Hepatocyte (in vitro differentiated cells): ENCODE results near the gene TAS2R40. TPM values are rescaled to one million over a fixed set of nuclear protein-coding genes. Genes with fewer than 3 reads are reported as not detected.

Experiments used
- DNase-seq: peaks from one replicate; pipeline ENCODE4 v3.0.0-alpha.2; 2016; ENCODE audit warnings: low spot score
- H2AFZ ChIP-seq: fragments of 200-600 bp; sonication (generic); 2 replicates; pipeline ENCODE4 v1.6.0; 2016; ENCODE audit warnings: antibody characterized with exemption, mild to moderate bottlenecking
- H3K27ac ChIP-seq: fragments of 200-600 bp; sonication (generic); 2 replicates; pipeline ENCODE4 v1.5.1; 2016; ENCODE audit warnings: mild to moderate bottlenecking
- H3K27me3 ChIP-seq: fragments of 200-600 bp; sonication (generic); 2 replicates; pipeline ENCODE4 v1.6.1; 2016
- H3K36me3 ChIP-seq: fragments of 200-600 bp; sonication (generic); replicated peaks from 2 replicates; pipeline ENCODE4 v1.5.1; 2016; ENCODE audit warnings: low read depth; ENCODE audit not compliant: insufficient read depth
- H3K4me1 ChIP-seq: fragments of 200-600 bp; sonication (generic); 2 replicates; pipeline ENCODE4 v1.5.1; 2016; ENCODE audit warnings: mild to moderate bottlenecking, moderate library complexity; ENCODE audit not compliant: insufficient read depth
- H3K4me2 ChIP-seq: fragments of 200-600 bp; sonication (generic); 2 replicates; pipeline ENCODE4 v1.6.0; 2016
- H3K4me3 ChIP-seq: fragments of 200-600 bp; sonication (generic); 2 replicates; pipeline ENCODE4 v1.5.1; 2016; ENCODE audit warnings: mild to moderate bottlenecking
- H3K79me2 ChIP-seq: fragments of 200-600 bp; sonication (generic); 2 replicates; pipeline ENCODE4 v1.6.0; 2017; ENCODE audit warnings: mild to moderate bottlenecking
- H3K9me2 ChIP-seq: fragments of 200-600 bp; sonication (generic); replicated peaks from 2 replicates; pipeline ENCODE4 v1.6.0; 2017; ENCODE audit warnings: mild to moderate bottlenecking; ENCODE audit not compliant: insufficient read depth
- H3K9me3 ChIP-seq: fragments of 200-600 bp; sonication (generic); 2 replicates; pipeline ENCODE4 v1.5.1; 2016; ENCODE audit warnings: low read depth, mild to moderate bottlenecking
- H4K20me1 ChIP-seq: fragments of 200-600 bp; sonication (generic); 2 replicates; pipeline ENCODE4 v1.6.0; 2016; ENCODE audit warnings: mild to moderate bottlenecking; ENCODE audit not compliant: insufficient read depth, poor library complexity, severe bottlenecking
- CTCF ChIP-seq: fragments of 200-600 bp; sonication (generic); IDR thresholded peaks from 2 replicates; pipeline ENCODE4 v1.5.1; 2016; ENCODE audit warnings: antibody characterized with exemption, mild to moderate bottlenecking; ENCODE audit not compliant: poor library complexity
- EZH2 ChIP-seq: fragments of 200-600 bp; sonication (generic); IDR thresholded peaks from 2 replicates; pipeline ENCODE4 v1.6.1; 2016; ENCODE audit warnings: antibody characterized with exemption, mild to moderate bottlenecking, borderline replicate concordance
- EZH2phosphoT487 ChIP-seq: fragments of 200-600 bp; sonication (generic); IDR thresholded peaks from one replicate; pipeline ENCODE4 v1.6.1; 2018; ENCODE audit warnings: antibody characterized with exemption, mild to moderate bottlenecking, low read depth, moderate library complexity; ENCODE audit not compliant: unreplicated experiment, severe bottlenecking
- WGBS: methylation state at CpG from one replicate; pipeline ENCODE4 v1.1.6; 2016; ENCODE audit warnings: low lambda C conversion rate; ENCODE audit errors: missing lambda C conversion rate; 5-methylcytosine and 5-hydroxymethylcytosine counted together
- polyA plus RNA-seq: library from polyadenylated mRNA; unstranded; fragments of >200 nt; fragmentation: Nextera tagmentation; extraction: Ambion mirVana; gene quantifications from 2 replicates; pipeline ENCODE4 v1.2.1, GENCODE V29; 2016
- total RNA-seq: library from RNA; depleted of rRNA; stranded (reverse); fragments of >200 nt; gene quantifications from 2 replicates; pipeline ENCODE4 v1.2.3, GENCODE V29; 2014

TAS2R40 gene
- total and polyA plus RNA-seq, 2 experiments from 2014 or later, result not detected

GRCh38 chr7:143214789-143215679 is 6.8 kb upstream of the TAS2R40 start:
- no peaks in the 10 kb centered on the region for H3K79me2 ChIP-seq
- H3K27ac ChIP-seq, result no peak overlapping the region
- H3K9me3 ChIP-seq, result no peaks in the 10 kb centered on the region
- no peak overlapping the region for H3K4me3 ChIP-seq
- H3K9me2 ChIP-seq, result no peaks in the 10 kb centered on the region
- peak; percentile 90 for DNase-seq
- H4K20me1 ChIP-seq, result no peaks in the 10 kb centered on the region
- H2AFZ ChIP-seq, result no peak overlapping the region
- H3K36me3 ChIP-seq, result no peaks in the 10 kb centered on the region
- no peak overlapping the region for H3K4me2 ChIP-seq
- no peaks in the 10 kb centered on the region for H3K27me3 ChIP-seq
- WGBS, result 25% methylated on average over 8 of the region's 8 CpGs
- H3K4me1 ChIP-seq, result no peaks in the 10 kb centered on the region
- TF ChIP-seq CTCF (peak; percentile 99), EZH2phosphoT487 (no peak)

- Histone ChIP-seq H3K9me2 (no peaks in the 10 kb centered on the region), H4K20me1 (no peaks in the 10 kb centered on the region), H3K27me3 (no peaks in the 10 kb centered on the region), H3K27ac (no peak overlapping the region), H3K4me1 (no peaks in the 10 kb centered on the region), H3K4me3 (no peak overlapping the region), H3K36me3 (no peaks in the 10 kb centered on the region), H3K79me2 (no peaks in the 10 kb centered on the region), H3K4me2 (no peak overlapping the region), H3K9me3 (no peaks in the 10 kb centered on the region), H2AFZ (no peak overlapping the region)
- TF ChIP-seq CTCF (no peak), EZH2 (no peak), EZH2phosphoT487 (no peak)
- WGBS, result 86% methylated on average over 6 of the region's 6 CpGs
- no peak for DNase-seq
Measured at GRCh38 chr7:143216151-143216550, 5.7 kb upstream of the TAS2R40 start.

GRCh38 chr7:143216686-143217085 is 5.2 kb upstream of the TAS2R40 start:
- no peak overlapping the region for H3K4me3 ChIP-seq
- H4K20me1 ChIP-seq, result no peaks in the 10 kb centered on the region
- no peaks in the 10 kb centered on the region for H3K79me2 ChIP-seq
- H3K4me2 ChIP-seq, result no peak overlapping the region
- H3K27ac ChIP-seq, result no peak overlapping the region
- TF ChIP-seq CTCF, result no peak
- TF ChIP-seq EZH2phosphoT487, result no peak
- TF ChIP-seq EZH2, result no peak
- no peaks in the 10 kb centered on the region for H3K36me3 ChIP-seq
- WGBS, result 90% methylated on average over 2 of the region's 2 CpGs
- H3K9me3 ChIP-seq, result no peaks in the 10 kb centered on the region
- H3K27me3 ChIP-seq, result no peaks in the 10 kb centered on the region
- H3K4me1 ChIP-seq, result no peaks in the 10 kb centered on the region
- H3K9me2 ChIP-seq, result no peaks in the 10 kb centered on the region
- H2AFZ ChIP-seq, result no peak overlapping the region
- no peak for DNase-seq
